Body of pancreas (tissue), 4 donors: ENCODE data around the gene DIS3L2. TPM values are rescaled to one million over a fixed set of nuclear protein-coding genes. Genes with fewer than 3 reads are reported as not detected.

Experiments
- ATAC-seq: fragments of 150-250 bp; one replicate; pipeline ENCODE4 v1.9.1; 2016
- DNase-seq, 4 donors: peaks; one replicate each; pipeline ENCODE4 v3.0.0-alpha.2; 2019
- H3K27ac ChIP-seq, 4 donors: fragments of 200-600 bp; sonication (generic); 1 replicate in 3 of 4; 2 replicates in 1 of 4; pipeline versions ENCODE4 v1.5.1 to v1.6.1; 2016 to 2019; ENCODE audit warnings: mild to moderate bottlenecking in 1 of 4, mixed read lengths in 1 of 4, moderate library complexity in 1 of 4
- H3K27me3 ChIP-seq, 2 donors: fragments of 200-600 bp; sonication (generic); one replicate each; pipeline ENCODE4 v1.6.0; 2016; ENCODE audit warnings: mild to moderate bottlenecking in 1 of 2
- H3K36me3 ChIP-seq, 2 donors: fragments of 200-600 bp; sonication (generic); replicated peaks in 1 of 2; 2 replicates each; pipeline ENCODE4 v1.5.1; 2016; ENCODE audit warnings: low read depth in 2 of 2; ENCODE audit not compliant: insufficient read depth in 1 of 2
- H3K4me1 ChIP-seq: fragments of 200-600 bp; sonication (generic); one replicate; pipeline ENCODE4 v1.6.0; 2016
- H3K4me3 ChIP-seq, 2 donors: fragments of 200-600 bp; sonication (generic); 1 replicate in 1 of 2; 2 replicates in 1 of 2; pipeline ENCODE4 v1.5.1; 2016 to 2019
- H3K9me3 ChIP-seq, 3 donors: fragments of 200-600 bp; sonication (generic); 1 replicate in 2 of 3; 2 replicates in 1 of 3; pipeline ENCODE4 v1.5.1; 2016
- CTCF ChIP-seq, 7 experiments: fragments of 450-650 bp in 4 of 7; fragments of 200-600 bp in 3 of 7; sonication (generic) in 3 of 7; IDR thresholded peaks; one replicate each; pipeline ENCODE4 v1.5.1; 2016 to 2019; ENCODE audit warnings: antibody characterized with exemption in 7 of 7
- POLR2A ChIP-seq, 3 donors: fragments of 450-650 bp; IDR thresholded peaks; one replicate each; pipeline ENCODE4 v1.6.1; 2016; ENCODE audit warnings: antibody characterized with exemption in 3 of 3, mild to moderate bottlenecking in 2 of 3
- WGBS, 2 donors: methylation state at CpG; one replicate each; pipeline ENCODE4 v1.1.5; 2017; 5-methylcytosine and 5-hydroxymethylcytosine counted together
- intact Hi-C: fragments of 100-400 bp; cut with DNase I; formaldehyde crosslinking; loops from one replicate; pipeline ENCODE4 v1.15.1; 2023
- total RNA-seq, 2 donors: library from RNA; depleted of rRNA; stranded (reverse); fragments of >200 nt; gene quantifications; one replicate each; pipeline ENCODE4 v1.1.0, GENCODE V29; 2016

The DIS3L2 gene
- total RNA-seq, 2 donors from 2014 or later = 27.8 to 113 TPM

- Histone ChIP-seq H3K4me3 (no peak overlapping the region), H3K27me3 (no peaks in the 10 kb centered on the region), H3K4me1 (no peaks in the 10 kb centered on the region), H3K27ac (no peak overlapping the region), H3K36me3 (peaks cover 0 to 2% of the 10 kb centered on the region in 2 donors), H3K9me3 (no peaks in the 10 kb centered on the region)
- ATAC-seq = no peak
- DNase-seq = no peak
- 87 to 98% methylated on average over 6 of the region's 6 CpGs for WGBS, 2 donors
- intact Hi-C loops = no loop called here
- TF ChIP-seq POLR2A (IDR thresholded peaks at IDR 0.05) = no peak
Measured at GRCh38 chr2:232304236-232304635, 342.7 kb downstream of the DIS3L2 start.

- intact Hi-C loops = no loop called here
- H3K9me3 ChIP-seq = no peaks in the 10 kb centered on the region
- no peak for TF ChIP-seq CTCF (IDR thresholded peaks at IDR 0.05)
- 94 to 97% methylated on average over 7 of the region's 7 CpGs for WGBS, 2 donors
- DNase-seq (no peak), ATAC-seq (no peak)
- H3K4me3 ChIP-seq = no peak overlapping the region
- no peaks in the 10 kb centered on the region for H3K27me3 ChIP-seq
- H3K4me1 ChIP-seq = no peaks in the 10 kb centered on the region
- H3K27ac ChIP-seq = no peak overlapping the region
- no peaks in the 10 kb centered on the region for H3K36me3 ChIP-seq
Measured at GRCh38 chr2:232306741-232307305, 345.3 kb downstream of the DIS3L2 start.

GRCh38 chr2:232307854-232308253 is 346.3 kb downstream of the DIS3L2 start:
- no peak overlapping the region for H3K4me3 ChIP-seq
- 76 to 100% methylated on average over 1 to 3 of the region's 3 CpGs for WGBS, 2 donors
- no peak overlapping the region for H3K27ac ChIP-seq
- ATAC-seq (no peak), DNase-seq (no peak)
- H3K4me1 ChIP-seq = no peaks in the 10 kb centered on the region
- no peaks in the 10 kb centered on the region for H3K27me3 ChIP-seq
- H3K36me3 ChIP-seq = no peaks in the 10 kb centered on the region
- no peak for TF ChIP-seq CTCF (IDR thresholded peaks at IDR 0.05)
- TF ChIP-seq POLR2A (IDR thresholded peaks at IDR 0.05) = no peak
- intact Hi-C loops = no loop called here
- H3K9me3 ChIP-seq = peaks cover 0 to 2% (median 0%) of the 10 kb centered on the region in 3 donors

GRCh38 chr2:232308986-232309385 is 347.5 kb downstream of the DIS3L2 start:
- H3K4me3 ChIP-seq = no peak overlapping the region
- H3K27me3 ChIP-seq = no peaks in the 10 kb centered on the region
- no peak for TF ChIP-seq CTCF (IDR thresholded peaks at IDR 0.05)
- TF ChIP-seq POLR2A (IDR thresholded peaks at IDR 0.05) = no peak
- intact Hi-C loops = no loop called here
- WGBS, 2 donors = 86 to 93% methylated on average over 3 of the region's 3 CpGs
- DNase-seq = no peak
- no peaks in the 10 kb centered on the region for H3K36me3 ChIP-seq
- ATAC-seq = no peak
- H3K4me1 ChIP-seq = no peaks in the 10 kb centered on the region
- H3K9me3 ChIP-seq = peaks cover 0 to 5% (median 0%) of the 10 kb centered on the region in 3 donors
- no peak overlapping the region for H3K27ac ChIP-seq

- Histone ChIP-seq H3K27me3 (no peaks in the 10 kb centered on the region), H3K36me3 (no peaks in the 10 kb centered on the region), H3K4me1 (no peaks in the 10 kb centered on the region), H3K4me3 (no peak overlapping the region), H3K9me3 (peaks cover 0 to 5% (median 0%) of the 10 kb centered on the region in 3 donors), H3K27ac (no peak overlapping the region)
- TF ChIP-seq POLR2A (IDR thresholded peaks at IDR 0.05) = no peak
- no peak for TF ChIP-seq CTCF (IDR thresholded peaks at IDR 0.05)
- intact Hi-C loops = no loop called here
- WGBS, 2 donors = 91 to 92% methylated on average over 4 of the region's 4 CpGs
- ATAC-seq (no peak), DNase-seq (no peak)
Measured at GRCh38 chr2:232309592-232309991, 348.1 kb downstream of the DIS3L2 start.
